ENCODE measurements around the gene EEF2K. TPM values are rescaled to one million over a fixed set of nuclear protein-coding genes. Genes with fewer than 3 reads are reported as not detected.

EEF2K gene
- 10 to 100 TPM; 27.2 to 28.3 TPM for total RNA-seq
- polyA plus RNA-seq, result 1.9 TPM

GRCh38 chr16:22206013-22206841, at the start of gene EEF2K:
EEF2K (plus strand) TSS chr16:22206278; CDS start chr16:22225730, 19,452 bp downstream.
- H3K4me3 ChIP-seq (ENCODE audit: low read length), result peak within 1 kb of the TSS; percentile 65
- peak; percentile 70 to 85 (median 73) for DNase-seq
- H3K36me3 Mint-ChIP-seq, result peaks cover 0 to 9% (median 0%) of the 10 kb centered on the region in 3 donors
- peaks cover 24 to 40% (median 32%) of the 10 kb centered on the region in 3 donors for H3K4me1 Mint-ChIP-seq
- peak within 1 kb of the TSS; percentile 86 to 97 (median 94) for H3K4me3 Mint-ChIP-seq
- peak within 1 kb of the TSS; percentile 40 to 91 (median 84) for H3K27ac Mint-ChIP-seq
- H3K4me1 ChIP-seq (ENCODE audit: insufficient read depth, low read length), result peaks cover 19% of the 10 kb centered on the region
- H3K9me3 Mint-ChIP-seq, result no peaks in the 10 kb centered on the region
- CTCF ChIA-PET, result interaction anchor here (0.8 to 5.4 kb wide), 18 partner anchors 7 to 206 kb away, joined by 3 to 26 read pairs (median 5); partner anchors contain the start of genes PDZD9 and POLR3E
- H3K9me3 ChIP-seq (ENCODE audit: low read length), result no peaks in the 10 kb centered on the region
- H3K27me3 ChIP-seq (ENCODE audit: insufficient read depth, low read length, poor library complexity, severe bottlenecking), result no peaks in the 10 kb centered on the region
- H3K27ac ChIP-seq (ENCODE audit: low read depth, low read length), result peak within 1 kb of the TSS; percentile 63
- H3K36me3 ChIP-seq (ENCODE audit: insufficient read depth, low read length), result no peaks in the 10 kb centered on the region
- POLR2A ChIA-PET, result interaction anchor here (0.6 to 2.0 kb wide), 7 partner anchors 11 to 206 kb away, joined by 3 to 16 read pairs (median 5); partner anchors contain the start of gene POLR3E
- no peaks in the 10 kb centered on the region for H3K27me3 Mint-ChIP-seq

- H3K27ac Mint-ChIP-seq, result peak overlapping the region in 2 of 8 donors; percentile 0 to 5
- peak overlapping the region in 3 of 7 donors; percentile 14 to 59 (median 27) for H3K4me3 Mint-ChIP-seq
- ChIA-PET POLR2A (no interaction called here), CTCF (no interaction called here)
- H3K4me1 ChIP-seq (ENCODE audit: insufficient read depth, low read length), result no peaks in the 10 kb centered on the region
- peaks cover 11 to 26% of the 10 kb centered on the region in 2 donors for H3K27me3 Mint-ChIP-seq
- H3K27me3 ChIP-seq (ENCODE audit: insufficient read depth, low read length, poor library complexity, severe bottlenecking), result peaks cover 13% of the 10 kb centered on the region
- peaks cover 11 to 12% (median 11%) of the 10 kb centered on the region in 3 donors for H3K4me1 Mint-ChIP-seq
- no peaks in the 10 kb centered on the region for H3K36me3 ChIP-seq (ENCODE audit: insufficient read depth, low read length)
- H3K27ac ChIP-seq (ENCODE audit: low read depth, low read length), result no peak overlapping the region
- no peak overlapping the region for H3K4me3 ChIP-seq (ENCODE audit: low read length)
- H3K9me3 ChIP-seq (ENCODE audit: low read length), result no peaks in the 10 kb centered on the region
- no peaks in the 10 kb centered on the region for H3K9me3 Mint-ChIP-seq
- DNase-seq, result no peak
- H3K36me3 Mint-ChIP-seq, result peaks cover 0 to 4% (median 0%) of the 10 kb centered on the region in 3 donors
Observed at GRCh38 chr16:22161401-22161800, 44.7 kb upstream of the EEF2K start.

- Mint-ChIP-seq H3K4me1 (peaks cover 11 to 12% (median 11%) of the 10 kb centered on the region in 3 donors), H3K4me3 (peak within 1 kb of the TSS in 6 of 7 donors; percentile 50 to 68 (median 62)), H3K36me3 (peaks cover 0 to 4% (median 0%) of the 10 kb centered on the region in 3 donors), H3K9me3 (no peaks in the 10 kb centered on the region), H3K27me3 (peaks cover 11 to 25% of the 10 kb centered on the region in 2 donors), H3K27ac (peak within 1 kb of the TSS in 2 of 8 donors; percentile 0 to 5)
- peaks cover 13% of the 10 kb centered on the region for H3K27me3 ChIP-seq (ENCODE audit: insufficient read depth, low read length, poor library complexity, severe bottlenecking)
- H3K36me3 ChIP-seq (ENCODE audit: insufficient read depth, low read length), result no peaks in the 10 kb centered on the region
- CTCF ChIA-PET, result no interaction called here
- H3K4me1 ChIP-seq (ENCODE audit: insufficient read depth, low read length), result no peaks in the 10 kb centered on the region
- no peaks in the 10 kb centered on the region for H3K9me3 ChIP-seq (ENCODE audit: low read length)
- DNase-seq, result peak; percentile 17 to 56 (median 32)
- H3K27ac ChIP-seq (ENCODE audit: low read depth, low read length), result no peak within 1 kb of the TSS
- H3K4me3 ChIP-seq (ENCODE audit: low read length), result peak within 1 kb of the TSS; percentile 39
- POLR2A ChIA-PET, result no interaction called here
Observed at GRCh38 chr16:22161999-22162655, 44.0 kb upstream of the EEF2K start, which contains the start of gene SDR42E2. SDR42E2 (plus strand) TSS chr16:22162506; CDS start chr16:22165583, 3,077 bp downstream.

GRCh38 chr16:22162656-22163009, 43.4 kb upstream of the EEF2K start:
- CTCF ChIA-PET, result no interaction called here
- H3K27ac Mint-ChIP-seq, result no peak overlapping the region
- H3K4me3 Mint-ChIP-seq, result peak overlapping the region in 2 of 7 donors; percentile 28 to 39
- H3K27ac ChIP-seq (ENCODE audit: low read depth, low read length), result no peak overlapping the region
- no peak for DNase-seq
- no peaks in the 10 kb centered on the region for H3K36me3 ChIP-seq (ENCODE audit: insufficient read depth, low read length)
- H3K4me1 ChIP-seq (ENCODE audit: insufficient read depth, low read length), result no peaks in the 10 kb centered on the region
- H3K27me3 Mint-ChIP-seq, result peaks cover 11 to 25% of the 10 kb centered on the region in 2 donors
- POLR2A ChIA-PET, result no interaction called here
- H3K36me3 Mint-ChIP-seq, result peaks cover 0 to 4% (median 0%) of the 10 kb centered on the region in 3 donors
- H3K4me1 Mint-ChIP-seq, result peaks cover 11 to 12% (median 11%) of the 10 kb centered on the region in 3 donors
- H3K27me3 ChIP-seq (ENCODE audit: insufficient read depth, low read length, poor library complexity, severe bottlenecking), result peaks cover 13% of the 10 kb centered on the region
- H3K9me3 Mint-ChIP-seq, result no peaks in the 10 kb centered on the region
- H3K9me3 ChIP-seq (ENCODE audit: low read length), result no peaks in the 10 kb centered on the region
- no peak overlapping the region for H3K4me3 ChIP-seq (ENCODE audit: low read length)

- Histone ChIP-seq H3K27me3 (ENCODE audit: insufficient read depth, low read length, poor library complexity, severe bottlenecking) (peaks cover 13% of the 10 kb centered on the region), H3K27ac (ENCODE audit: low read depth, low read length) (no peak overlapping the region), H3K36me3 (ENCODE audit: insufficient read depth, low read length) (no peaks in the 10 kb centered on the region), H3K9me3 (ENCODE audit: low read length) (no peaks in the 10 kb centered on the region), H3K4me1 (ENCODE audit: insufficient read depth, low read length) (no peaks in the 10 kb centered on the region), H3K4me3 (ENCODE audit: low read length) (no peak overlapping the region)
- Mint-ChIP-seq H3K9me3 (no peaks in the 10 kb centered on the region), H3K4me1 (peaks cover 11 to 12% (median 11%) of the 10 kb centered on the region in 3 donors), H3K36me3 (peaks cover 0 to 4% (median 0%) of the 10 kb centered on the region in 3 donors), H3K4me3 (no peak overlapping the region), H3K27me3 (peaks cover 9 to 25% of the 10 kb centered on the region in 2 donors), H3K27ac (no peak overlapping the region)
- no peak for DNase-seq
- ChIA-PET POLR2A (no interaction called here), CTCF (no interaction called here)
Observed at GRCh38 chr16:22163806-22164205, 42.3 kb upstream of the EEF2K start.

GRCh38 chr16:22164482-22164881, 41.6 kb upstream of the EEF2K start:
- H3K4me1 Mint-ChIP-seq, result peaks cover 11 to 12% (median 11%) of the 10 kb centered on the region in 3 donors

GRCh38 chr16:22165508-22166285, 40.4 kb upstream of the EEF2K start:
- Histone ChIP-seq H3K36me3 (ENCODE audit: insufficient read depth, low read length) (no peaks in the 10 kb centered on the region), H3K9me3 (ENCODE audit: low read length) (no peaks in the 10 kb centered on the region), H3K4me3 (ENCODE audit: low read length) (no peak overlapping the region), H3K4me1 (ENCODE audit: insufficient read depth, low read length) (no peaks in the 10 kb centered on the region), H3K27ac (ENCODE audit: low read depth, low read length) (no peak overlapping the region), H3K27me3 (ENCODE audit: insufficient read depth, low read length, poor library complexity, severe bottlenecking) (peaks cover 13% of the 10 kb centered on the region)
- Mint-ChIP-seq H3K9me3 (no peaks in the 10 kb centered on the region), H3K27me3 (peaks cover 8 to 12% of the 10 kb centered on the region in 2 donors), H3K4me1 (peaks cover 11 to 12% (median 11%) of the 10 kb centered on the region in 3 donors), H3K4me3 (no peak overlapping the region), H3K27ac (peak overlapping the region in 1 of 8 donors; percentile 47), H3K36me3 (peaks cover 0 to 4% (median 3%) of the 10 kb centered on the region in 3 donors)
- no peak for DNase-seq
- ChIA-PET CTCF (no interaction called here), POLR2A (no interaction called here)

More at GRCh38 chr16:22164482-22164881, 41.6 kb upstream of the EEF2K start:
- Histone ChIP-seq H3K4me1 (ENCODE audit: insufficient read depth, low read length) (no peaks in the 10 kb centered on the region), H3K27me3 (ENCODE audit: insufficient read depth, low read length, poor library complexity, severe bottlenecking) (peaks cover 13% of the 10 kb centered on the region), H3K9me3 (ENCODE audit: low read length) (no peaks in the 10 kb centered on the region), H3K4me3 (ENCODE audit: low read length) (no peak overlapping the region), H3K36me3 (ENCODE audit: insufficient read depth, low read length) (no peaks in the 10 kb centered on the region), H3K27ac (ENCODE audit: low read depth, low read length) (no peak overlapping the region)
- Mint-ChIP-seq H3K27ac (no peak overlapping the region), H3K27me3 (peaks cover 9 to 24% of the 10 kb centered on the region in 2 donors), H3K9me3 (no peaks in the 10 kb centered on the region), H3K36me3 (peaks cover 0 to 4% (median 0%) of the 10 kb centered on the region in 3 donors), H3K4me3 (no peak overlapping the region)
- DNase-seq, result no peak
- POLR2A ChIA-PET, result no interaction called here
- CTCF ChIA-PET, result no interaction called here

Measured in CD8-positive, alpha-beta memory T cell (primary cell).